Hepatic stellate cell (primary cell): ENCODE results near the gene KMT2C.
"Not testable (repeated sequence)": the region's sequence is repeated elsewhere in the genome, so short reads cannot be mapped to it uniquely, and the experiment has no call there.

Experiments used
- DNase-seq: peaks from one replicate; pipeline ENCODE4 v3.0.0; 2011; ENCODE audit warnings: low spot score

KMT2C gene

GRCh38 chr7:152435384-152436110 lies at the start of gene KMT2C:
Gene KMT2C (minus strand): TSS chr7:152436003. CDS start chr7:152435786, 217 bp downstream.
- peak; percentile 46 for DNase-seq

- no peak for DNase-seq
Observed at GRCh38 chr7:152481082-152481481, 45.3 kb upstream of the KMT2C start.

- DNase-seq: no peak
Observed at GRCh38 chr7:152480664-152481063, 44.9 kb upstream of the KMT2C start.

GRCh38 chr7:152479595-152479994 lies 43.8 kb upstream of the KMT2C start:
- DNase-seq: no peak

- DNase-seq: no peak
Observed at GRCh38 chr7:152478140-152478539, 42.3 kb upstream of the KMT2C start.

- no peak for DNase-seq
Observed at GRCh38 chr7:152477079-152477478, 41.3 kb upstream of the KMT2C start.

GRCh38 chr7:152476551-152476950 lies 40.7 kb upstream of the KMT2C start:
- no peak for DNase-seq

GRCh38 chr7:152471023-152471620 lies 35.3 kb upstream of the KMT2C start:
- DNase-seq: not testable (repeated sequence)

GRCh38 chr7:152470251-152471022 lies 34.6 kb upstream of the KMT2C start:
- DNase-seq: not testable (repeated sequence)

- DNase-seq: not testable (repeated sequence)
Observed at GRCh38 chr7:152469576-152469975, 33.8 kb upstream of the KMT2C start.

GRCh38 chr7:152467225-152467624 lies 31.4 kb upstream of the KMT2C start:
- no peak for DNase-seq

GRCh38 chr7:152465119-152465387 lies 29.2 kb upstream of the KMT2C start:
- no peak for DNase-seq

GRCh38 chr7:152464312-152465118 lies 28.7 kb upstream of the KMT2C start:
- DNase-seq: peak; percentile 94

GRCh38 chr7:152463709-152464311 lies 28.0 kb upstream of the KMT2C start:
- peak; percentile 99 for DNase-seq

GRCh38 chr7:152462995-152463708 lies 27.3 kb upstream of the KMT2C start:
- peak; percentile 43 for DNase-seq

GRCh38 chr7:152459724-152460251 lies 24.0 kb upstream of the KMT2C start:
- no peak for DNase-seq

- DNase-seq: no peak
Observed at GRCh38 chr7:152451356-152451755, 15.6 kb upstream of the KMT2C start.

- DNase-seq: not testable (repeated sequence)
Observed at GRCh38 chr7:152445386-152446008, 9.7 kb upstream of the KMT2C start.

- no peak for DNase-seq
Observed at GRCh38 chr7:152443586-152443985, 7.8 kb upstream of the KMT2C start.

GRCh38 chr7:152442330-152442835 lies 6.6 kb upstream of the KMT2C start:
- DNase-seq: no peak
